OCI-M2 (cell line): ENCODE data around the gene B3GNT8.
"Not testable (repeated sequence)": the region's sequence is repeated elsewhere in the genome, so short reads cannot be mapped to it uniquely, and the experiment has no call there.

ENCODE experiments used
- DNase-seq: peaks from one replicate; lab custom pipeline; 2025; ENCODE audit not compliant: unreplicated experiment; lab: John Stamatoyannopoulos, UW

The B3GNT8 gene

DNA sequence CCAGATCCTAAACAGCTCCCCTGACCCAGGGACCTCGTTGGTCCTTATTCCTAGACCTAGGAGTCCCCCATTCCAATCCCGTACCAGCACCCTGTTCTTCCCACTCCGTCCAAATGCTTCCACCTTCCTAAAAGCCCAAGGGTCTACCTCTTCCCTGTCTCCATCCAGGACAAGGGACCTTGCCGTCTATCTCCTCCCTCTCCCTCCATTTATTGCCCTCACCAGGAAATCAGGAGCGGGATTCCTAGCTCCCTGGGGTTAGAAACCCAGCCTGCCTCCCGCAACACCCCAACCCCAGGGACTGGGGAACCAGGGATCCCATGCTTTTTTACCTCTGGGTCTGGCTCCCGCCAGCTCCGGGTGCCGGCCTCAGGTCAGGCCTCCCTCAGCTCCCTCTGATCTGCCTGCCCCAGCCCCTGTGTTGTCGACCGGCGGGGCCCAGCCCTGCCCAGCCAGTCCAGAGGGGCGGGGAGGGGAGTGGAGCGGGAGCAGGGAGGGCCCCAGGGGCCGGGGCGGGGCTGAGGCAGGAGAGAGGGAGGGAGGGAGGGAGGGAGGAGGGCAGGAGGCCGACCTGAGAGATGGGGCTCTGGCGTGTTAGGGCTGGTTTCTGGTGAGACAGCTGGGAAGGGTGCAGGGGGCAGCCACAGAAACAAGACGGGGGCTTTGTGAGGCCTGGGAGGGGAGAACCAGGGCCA lies at the start of gene B3GNT8:
TSS of gene B3GNT8 (minus strand) at position 423 of the 695 bp plus-strand sequence. CDS start 596 bp downstream, outside the sequence.
- DNase-seq = no peak

- DNase-seq = no peak
Measured at GRCh38 chr19:41476583-41476982, 49.4 kb upstream of the B3GNT8 start.

GRCh38 chr19:41463257-41464256 lies 36.4 kb upstream of the B3GNT8 start:
- DNase-seq = not testable (repeated sequence)

DNA sequence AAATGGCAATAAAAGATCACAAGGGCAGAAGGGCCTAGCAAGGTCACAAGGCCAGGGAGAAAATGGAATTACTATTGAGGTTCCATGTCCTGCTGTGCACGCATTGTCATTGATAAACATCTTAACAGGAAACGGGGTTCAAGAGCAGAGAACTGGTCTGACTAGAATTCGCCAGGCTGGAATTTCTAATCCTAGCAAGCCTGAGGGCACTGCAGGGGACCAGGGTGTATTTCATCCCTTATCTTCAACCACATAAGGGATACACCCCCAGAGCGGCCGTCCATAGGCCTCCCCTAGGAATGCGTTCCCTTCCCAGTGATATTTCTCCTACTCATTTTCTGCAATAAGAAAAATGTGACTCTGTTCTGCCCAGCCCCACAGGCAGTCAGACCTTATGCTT lies 35.3 kb upstream of the B3GNT8 start:
- no peak for DNase-seq

DNA sequence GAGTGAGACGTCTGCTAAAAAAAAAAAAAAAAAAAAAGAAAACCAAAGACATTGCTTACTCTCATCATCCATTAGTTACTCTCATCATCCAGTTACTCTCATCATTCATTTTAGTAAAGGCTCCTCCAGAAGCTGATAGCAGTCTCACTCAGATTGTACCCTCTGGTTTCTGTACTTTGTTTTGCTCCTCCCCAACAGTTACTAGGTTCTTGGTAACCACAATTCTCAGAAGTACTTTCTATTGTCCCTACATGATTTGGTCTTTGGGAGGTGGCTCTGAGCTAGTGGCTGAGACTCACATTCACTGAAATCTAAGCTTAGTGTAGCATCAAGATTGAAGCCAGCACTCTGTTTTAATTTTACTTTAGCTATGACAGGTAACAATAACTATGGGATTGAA lies 30.1 kb upstream of the B3GNT8 start:
- no peak for DNase-seq

DNA sequence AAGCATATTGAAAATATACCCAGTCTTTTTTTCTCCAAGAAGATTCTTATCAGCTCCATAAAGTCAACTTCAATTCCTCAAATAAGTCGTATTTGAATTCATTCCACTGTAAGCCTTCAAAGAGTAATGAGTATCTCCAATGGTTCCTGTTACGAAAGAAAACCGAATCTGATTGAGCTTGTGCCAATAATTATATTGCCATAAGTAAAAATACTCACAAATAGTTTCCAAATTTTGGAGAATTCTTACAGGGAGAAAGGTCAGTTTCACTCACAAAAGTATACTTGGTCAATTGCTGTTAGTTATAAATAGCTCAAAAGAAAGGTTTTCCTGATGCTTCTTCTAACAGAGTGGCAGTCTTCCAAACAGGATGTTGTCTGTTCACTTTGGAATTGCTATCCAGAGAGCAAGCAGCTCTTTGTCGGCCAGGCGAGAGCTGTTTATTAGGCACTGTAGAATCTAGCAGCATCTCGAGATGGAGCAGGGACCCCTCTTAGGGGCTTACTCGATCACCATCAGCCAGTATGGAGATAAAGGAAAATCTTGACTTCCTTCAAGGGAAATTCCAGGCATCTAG lies 29.3 kb upstream of the B3GNT8 start:
- no peak for DNase-seq

- DNase-seq = no peak
Measured at GRCh38 chr19:41455936-41456335, 28.8 kb upstream of the B3GNT8 start.

DNA sequence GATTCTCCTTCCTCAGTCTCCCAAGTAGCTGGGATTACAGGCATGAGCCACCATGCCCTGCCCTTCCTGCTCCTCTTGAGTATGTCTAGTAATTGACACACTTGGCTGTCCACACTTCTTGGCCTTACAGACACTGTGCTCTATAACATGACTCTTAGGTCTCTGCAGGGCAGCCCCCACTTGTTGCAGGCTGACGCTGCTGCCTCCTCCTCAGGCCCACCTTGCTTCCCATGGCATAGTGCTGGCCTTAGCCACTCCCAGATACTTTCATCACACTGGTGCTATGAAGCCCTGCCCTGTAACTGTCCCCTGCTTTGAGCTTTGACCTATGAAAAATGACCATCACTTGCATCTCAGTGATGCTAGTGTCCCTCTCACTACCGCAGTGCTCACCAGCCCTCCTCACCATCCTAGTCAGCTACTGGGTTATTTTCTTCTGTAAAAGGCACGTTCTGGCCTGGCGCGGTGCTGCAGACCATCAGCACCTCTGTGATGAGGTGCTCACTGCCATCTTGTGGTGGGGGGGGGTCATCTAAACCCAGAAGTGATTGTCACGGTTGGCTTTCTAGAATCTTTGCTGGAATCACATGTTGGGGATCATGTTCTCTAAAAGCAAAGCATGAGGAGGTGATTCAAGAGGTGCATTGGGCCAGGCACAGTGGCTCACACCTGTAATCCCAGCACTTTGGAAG lies 25.6 kb upstream of the B3GNT8 start:
- DNase-seq = no peak

GRCh38 chr19:41449865-41450178 lies 22.6 kb upstream of the B3GNT8 start:
- no peak for DNase-seq

GRCh38 chr19:41449079-41449864 lies 22.1 kb upstream of the B3GNT8 start:
- DNase-seq = no peak

- DNase-seq = no peak
Measured at GRCh38 chr19:41447732-41448332, 20.7 kb upstream of the B3GNT8 start.

GRCh38 chr19:41445575-41445974 lies 18.4 kb upstream of the B3GNT8 start:
- DNase-seq = no peak

DNA sequence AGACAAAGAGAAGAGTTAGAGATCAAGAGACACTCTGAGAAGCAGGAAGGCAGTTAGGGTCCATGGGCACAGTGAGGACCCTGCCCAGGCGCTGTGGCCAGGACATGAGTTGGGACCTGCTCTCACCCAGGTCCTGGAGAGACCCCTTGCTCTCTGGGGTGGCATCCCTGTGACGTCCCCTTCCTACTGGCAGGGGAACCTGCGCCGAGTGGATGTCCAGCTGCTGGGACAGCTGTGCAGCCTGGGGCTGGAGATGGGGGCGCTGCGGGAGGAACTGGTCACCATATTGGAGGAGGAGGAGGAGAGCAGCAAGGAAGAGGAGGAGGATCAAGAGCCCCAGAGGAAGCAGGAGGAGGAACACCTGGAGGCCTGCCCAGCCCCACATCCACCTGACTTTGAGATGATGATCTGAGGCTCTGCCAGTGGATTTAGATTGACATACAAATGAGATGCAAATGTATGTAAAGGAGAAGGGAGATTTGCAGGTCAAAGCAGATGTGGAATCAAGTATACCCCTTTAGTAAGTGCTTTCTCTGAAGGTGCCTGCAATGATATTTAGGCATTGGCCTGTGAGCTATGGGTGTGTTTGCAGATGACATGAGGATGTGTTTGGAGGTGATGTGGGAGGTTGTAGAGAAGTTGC lies 16.8 kb upstream of the B3GNT8 start:
- DNase-seq = no peak

- no peak for DNase-seq
Measured at GRCh38 chr19:41442473-41443355, 15.5 kb upstream of the B3GNT8 start, which contains the start of gene ERICH4. TSS of gene ERICH4 (plus strand) at chr19:41443156. CDS start at chr19:41443170, 14 bp downstream.

DNA sequence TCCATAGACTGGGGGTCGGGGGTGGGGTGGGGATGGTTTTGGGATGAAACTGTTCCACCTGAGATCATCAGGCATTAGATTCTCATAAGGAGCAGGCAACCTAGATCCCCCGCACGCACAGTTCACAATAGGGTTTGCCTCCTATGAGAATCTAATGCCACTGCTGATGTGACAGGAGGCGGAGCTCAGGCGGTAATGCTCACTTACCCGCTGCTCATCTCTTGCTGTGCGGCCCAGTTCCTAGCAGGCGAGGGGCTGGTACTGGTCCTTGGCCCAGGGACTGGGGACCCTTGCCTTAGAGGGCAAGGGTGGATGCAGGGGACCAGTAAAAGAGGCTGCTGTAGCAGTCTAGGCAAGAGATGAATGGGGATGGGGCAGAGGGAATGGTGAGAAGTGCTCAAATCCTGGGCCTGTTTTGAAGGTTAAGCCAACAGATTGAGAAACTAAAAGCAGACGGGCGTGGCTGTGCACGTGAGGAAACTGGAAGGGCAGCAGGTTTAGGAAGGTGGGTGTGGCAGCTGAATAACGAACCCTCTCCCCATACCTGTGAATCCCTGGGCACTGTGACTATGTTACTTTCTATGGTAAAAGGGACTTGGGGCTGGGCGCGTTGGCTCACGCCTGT lies 14.3 kb upstream of the B3GNT8 start:
- DNase-seq = no peak

GRCh38 chr19:41439441-41440222 lies 12.5 kb upstream of the B3GNT8 start, which contains the start of gene DMAC2:
TSS of gene DMAC2 (minus strand) at chr19:41439912. CDS start at chr19:41439899, 13 bp downstream.
- DNase-seq = peak; percentile 89

- no peak for DNase-seq
Measured at GRCh38 chr19:41437944-41438574, 10.9 kb upstream of the B3GNT8 start.
